ENCODE measurements around the gene GOLGA8B.

- TF ChIP-seq ELF4 (IDR thresholded peaks at IDR 0.05) = no peak
- TF ChIP-seq FOXK2 (IDR thresholded peaks at IDR 0.05) = no peak
- TF ChIP-seq ARNT (IDR thresholded peaks at IDR 0.05) = no peak
- no peak for TF ChIP-seq FOXA1 (IDR thresholded peaks at IDR 0.05)
- no peak for TF ChIP-seq SUZ12 (IDR thresholded peaks at IDR 0.05)
- no peak for TF ChIP-seq SP1 (IDR thresholded peaks at IDR 0.05)
- TF ChIP-seq CTBP1 (IDR thresholded peaks at IDR 0.05; ENCODE audit: borderline replicate concordance) = no peak
- no peak for TF ChIP-seq BHLHE40 (IDR thresholded peaks at IDR 0.05; ENCODE audit: borderline replicate concordance)
- no peak for TF ChIP-seq FOXM1 (IDR thresholded peaks at IDR 0.05; ENCODE audit: borderline replicate concordance)
- no peak for TF ChIP-seq ZNF384 (IDR thresholded peaks at IDR 0.05)
- no peak for TF ChIP-seq NFRKB (IDR thresholded peaks at IDR 0.05)
Observed at GRCh38 chr15:34606545-34606944, 23.1 kb upstream of the GOLGA8B start.
